ENCODE measurements around the gene RHOC.

DNA sequence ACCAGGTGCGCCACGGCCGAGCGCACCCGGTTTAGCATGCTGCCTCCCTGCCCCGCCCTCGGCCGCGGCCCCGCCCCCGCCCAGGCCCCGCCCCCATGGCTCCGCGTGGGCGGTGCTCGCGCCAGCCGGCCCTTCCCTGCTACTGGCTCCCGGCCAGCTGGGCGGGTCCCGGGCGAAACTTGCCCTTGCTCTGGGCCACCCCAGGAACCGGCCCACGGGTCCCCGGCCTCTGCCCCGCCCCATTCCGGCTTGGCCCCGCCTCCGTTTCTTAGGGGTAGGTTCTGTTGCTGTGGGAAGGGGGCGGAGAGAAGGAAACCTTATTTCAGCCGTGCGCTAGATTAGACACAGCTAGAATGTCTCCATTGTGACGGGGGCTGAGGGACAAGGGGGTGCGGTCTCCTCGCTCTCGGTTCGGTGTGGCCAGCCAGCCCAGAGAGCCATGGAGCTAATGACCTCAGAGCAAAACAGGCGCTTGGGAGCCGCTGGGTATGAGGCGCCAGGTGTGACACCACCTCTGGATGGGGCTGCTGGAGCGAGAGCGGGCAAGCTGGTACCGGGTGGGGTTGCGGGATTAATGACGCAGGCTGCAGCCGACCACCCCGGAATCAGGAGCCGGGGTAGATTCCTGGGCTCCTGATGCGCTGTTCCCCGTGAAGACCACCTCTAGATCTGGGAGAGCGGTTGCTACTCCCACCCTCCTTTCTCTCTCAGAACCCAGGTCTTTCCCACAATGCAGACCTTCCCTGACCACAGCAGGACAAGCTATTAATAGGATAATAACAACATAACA is 8.5 kb upstream of the RHOC start, which contains the start of gene PPM1J:
- no peak for TF ChIP-seq EP300 (IDR thresholded peaks at IDR 0.05)
- TF ChIP-seq, protein P1, sequence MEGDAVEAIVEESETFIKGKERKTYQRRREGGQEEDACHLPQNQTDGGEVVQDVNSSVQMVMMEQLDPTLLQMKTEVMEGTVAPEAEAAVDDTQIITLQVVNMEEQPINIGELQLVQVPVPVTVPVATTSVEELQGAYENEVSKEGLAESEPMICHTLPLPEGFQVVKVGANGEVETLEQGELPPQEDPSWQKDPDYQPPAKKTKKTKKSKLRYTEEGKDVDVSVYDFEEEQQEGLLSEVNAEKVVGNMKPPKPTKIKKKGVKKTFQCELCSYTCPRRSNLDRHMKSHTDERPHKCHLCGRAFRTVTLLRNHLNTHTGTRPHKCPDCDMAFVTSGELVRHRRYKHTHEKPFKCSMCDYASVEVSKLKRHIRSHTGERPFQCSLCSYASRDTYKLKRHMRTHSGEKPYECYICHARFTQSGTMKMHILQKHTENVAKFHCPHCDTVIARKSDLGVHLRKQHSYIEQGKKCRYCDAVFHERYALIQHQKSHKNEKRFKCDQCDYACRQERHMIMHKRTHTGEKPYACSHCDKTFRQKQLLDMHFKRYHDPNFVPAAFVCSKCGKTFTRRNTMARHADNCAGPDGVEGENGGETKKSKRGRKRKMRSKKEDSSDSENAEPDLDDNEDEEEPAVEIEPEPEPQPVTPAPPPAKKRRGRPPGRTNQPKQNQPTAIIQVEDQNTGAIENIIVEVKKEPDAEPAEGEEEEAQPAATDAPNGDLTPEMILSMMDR (IDR thresholded peaks at IDR 0.05), result peak in 1 of 3 experiments; percentile 6
